ENCODE measurements around the gene C12orf76. TPM values are rescaled to one million over a fixed set of nuclear protein-coding genes. Genes with fewer than 3 reads are reported as not detected.

C12orf76 gene
- total and polyA plus RNA-seq, 2 of the 13 experiments (the other 11 are each of a cell fraction or from before 2014, with no cell fraction given), result 15.8 to 38.4 TPM

- peak; percentile 54; the same call in 1 of the 2 replicates for TF ChIP-seq KMT2B (CRISPR knock-in tag; IDR thresholded peaks at IDR 0.05)
- 0 out of 2 replicates have a peak, but pooled peaks have one; percentile 61 for TF ChIP-seq HMGXB3 (CRISPR knock-in tag; IDR thresholded peaks at IDR 0.05; ENCODE audit: borderline replicate concordance)
- TF ChIP-seq ZNF570 (CRISPR knock-in tag; IDR thresholded peaks at IDR 0.05; ENCODE audit: borderline replicate concordance), result no peak
- peak; percentile 51; the same call in 1 of the 2 replicates for TF ChIP-seq TAF1 (CRISPR knock-in tag; IDR thresholded peaks at IDR 0.05)
- peak; percentile 14; the same call in 1 of the 2 replicates for TF ChIP-seq KDM1A (CRISPR knock-in tag; IDR thresholded peaks at IDR 0.05)
- no peak for TF ChIP-seq PRDM4 (CRISPR knock-in tag; IDR thresholded peaks at IDR 0.05; ENCODE audit: borderline replicate concordance)
- no peak for TF ChIP-seq FUBP1 (CRISPR knock-in tag; IDR thresholded peaks at IDR 0.05; ENCODE audit: borderline replicate concordance)
- TF ChIP-seq NFKB2 (CRISPR knock-in tag; IDR thresholded peaks at IDR 0.05; ENCODE audit: borderline replicate concordance), result no peak
- TF ChIP-seq KLF6 (CRISPR knock-in tag; IDR thresholded peaks at IDR 0.05), result no peak
- no peak for TF ChIP-seq GMEB1 (CRISPR knock-in tag; IDR thresholded peaks at IDR 0.05; ENCODE audit: borderline replicate concordance)
- peak; percentile 78 for TF ChIP-seq FOXK1 (CRISPR knock-in tag; IDR thresholded peaks at IDR 0.05; ENCODE audit: borderline replicate concordance, low read depth)
- TF ChIP-seq ELK4 (CRISPR knock-in tag; IDR thresholded peaks at IDR 0.05; ENCODE audit: borderline replicate concordance), result no peak
- no peak for TF ChIP-seq ZNF775 (CRISPR knock-in tag; IDR thresholded peaks at IDR 0.05; ENCODE audit: borderline replicate concordance)
- no peak for TF ChIP-seq ZNF225 (CRISPR knock-in tag; IDR thresholded peaks at IDR 0.05)
- peak; percentile 82; the same call in 1 of the 2 replicates for TF ChIP-seq HMG20A (CRISPR knock-in tag; IDR thresholded peaks at IDR 0.05; ENCODE audit: borderline replicate concordance)
- TF ChIP-seq XBP1 (CRISPR knock-in tag; IDR thresholded peaks at IDR 0.05), result no peak; the same call in 1 of the 2 replicates
- TF ChIP-seq PTBP1 (IDR thresholded peaks at IDR 0.05; ENCODE audit: low read depth, low read length, poor library complexity, severe bottlenecking), result no peak
Measured at GRCh38 chr12:110039085-110039807, 9.1 kb downstream of the C12orf76 start (continued).

Measured in HepG2 (cell line).